ENCODE data around the gene HOXA9.

The HOXA9 gene

DNA sequence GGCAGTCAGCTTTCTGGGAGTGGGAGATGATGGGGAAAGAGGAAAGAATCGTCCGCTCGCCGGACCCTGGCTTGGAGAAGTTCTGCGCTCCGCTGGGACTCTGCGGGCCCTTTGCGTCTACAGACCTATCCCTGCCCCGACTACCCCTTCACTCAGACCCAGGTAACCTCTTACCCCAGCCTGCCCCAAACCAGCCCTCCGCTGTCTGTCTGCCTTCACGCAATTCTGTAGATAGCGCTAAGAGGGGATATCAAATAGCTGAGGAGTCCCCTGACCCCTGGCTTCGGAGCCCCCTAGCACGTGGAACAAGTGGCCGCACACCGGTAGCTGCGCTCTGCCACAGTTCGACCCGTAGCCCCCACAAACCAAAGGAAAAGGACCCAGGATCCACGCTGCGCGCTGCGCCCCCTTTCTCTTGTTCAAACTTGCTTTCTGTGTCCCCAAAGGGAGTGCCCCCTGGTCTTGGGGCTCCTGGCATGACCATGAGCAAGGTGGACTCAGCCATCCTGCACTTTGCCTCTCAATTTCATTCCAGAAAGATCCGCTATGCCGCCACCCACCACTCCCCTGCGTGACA lies 41.8 kb downstream of the HOXA9 start:
- Histone ChIP-seq H3K9me3 (ENCODE audit: low read length) (no peaks in the 10 kb centered on the region), H3K4me3 (ENCODE audit: low read length) (no peak overlapping the region), H3K27me3 (ENCODE audit: insufficient read depth, low read length) (peaks cover 97% of the 10 kb centered on the region), H2AFZ (ENCODE audit: low read depth, low read length) (no peak overlapping the region), H3K4me1 (ENCODE audit: insufficient read depth, low read length) (no peaks in the 10 kb centered on the region), H3K36me3 (ENCODE audit: insufficient read depth, low read length) (no peaks in the 10 kb centered on the region)

DNA sequence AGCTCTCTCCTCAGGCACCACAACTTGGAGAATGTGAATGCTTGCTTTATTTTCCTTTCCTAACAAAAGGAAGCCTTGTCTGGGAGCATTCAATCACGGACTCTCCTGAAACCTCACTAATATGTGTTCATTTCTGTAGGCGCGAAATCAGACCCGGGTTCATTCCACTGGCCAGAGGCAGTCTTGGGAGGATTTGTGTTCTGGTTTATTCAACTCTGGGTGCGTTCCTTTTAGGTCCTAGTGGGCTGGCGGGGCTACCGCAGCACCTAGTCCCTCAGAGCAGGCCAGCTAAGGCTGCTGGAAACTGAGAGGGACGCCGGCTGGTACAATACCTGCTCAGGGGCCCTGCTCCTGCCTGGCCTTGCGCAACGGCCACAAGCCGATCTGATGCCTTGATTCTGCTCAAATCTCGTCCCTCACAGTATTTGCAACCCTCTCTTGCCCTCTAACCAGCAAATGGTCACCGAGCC lies 42.3 kb downstream of the HOXA9 start:
- Histone ChIP-seq H3K27me3 (ENCODE audit: insufficient read depth, low read length) (peaks cover 97% of the 10 kb centered on the region), H3K4me1 (ENCODE audit: insufficient read depth, low read length) (no peaks in the 10 kb centered on the region), H2AFZ (ENCODE audit: low read depth, low read length) (no peak overlapping the region), H3K9me3 (ENCODE audit: low read length) (no peaks in the 10 kb centered on the region), H3K36me3 (ENCODE audit: insufficient read depth, low read length) (no peaks in the 10 kb centered on the region), H3K4me3 (ENCODE audit: low read length) (no peak overlapping the region)

DNA sequence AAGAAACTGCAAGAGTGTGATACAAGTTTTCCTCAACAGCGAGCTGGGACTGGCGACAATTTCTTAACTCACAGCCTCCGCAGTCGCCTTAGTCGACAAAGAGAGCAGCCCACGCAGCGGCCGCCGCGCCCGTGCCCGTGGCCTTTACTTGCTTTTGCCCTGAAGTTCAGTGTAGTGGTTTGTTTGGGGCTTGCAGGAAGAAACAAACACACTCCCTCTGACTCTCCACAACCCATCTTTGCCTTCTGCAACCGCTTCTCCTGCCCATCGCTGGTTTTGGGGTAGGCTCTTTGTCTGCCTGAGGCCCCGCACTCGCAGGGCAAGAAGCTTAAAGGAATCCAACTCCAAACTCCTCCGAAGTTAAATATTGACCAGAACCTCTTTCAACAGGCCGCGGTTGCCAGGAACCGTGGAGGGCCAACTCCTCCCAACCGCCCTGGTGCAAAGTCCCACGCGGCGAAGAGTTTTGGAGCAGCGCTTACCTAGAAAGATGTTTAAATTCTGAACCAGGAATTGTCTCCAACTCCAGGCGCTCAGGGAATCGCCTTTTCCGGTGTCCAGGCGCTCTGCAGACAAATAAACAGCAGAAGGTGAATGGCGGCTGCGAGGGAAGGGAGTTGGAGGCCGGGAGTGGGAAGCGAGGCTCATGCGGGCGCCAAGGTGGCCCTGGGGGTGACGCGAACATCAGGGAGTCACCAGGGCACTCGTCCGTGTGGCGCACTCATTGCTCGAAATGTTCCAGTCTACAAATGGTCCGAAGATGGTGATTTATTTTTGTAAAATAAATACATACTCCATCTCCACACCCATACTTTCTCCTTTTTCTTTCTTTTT lies 43.0 kb downstream of the HOXA9 start:
- Histone ChIP-seq H2AFZ (ENCODE audit: low read depth, low read length) (no peak overlapping the region), H3K4me1 (ENCODE audit: insufficient read depth, low read length) (no peaks in the 10 kb centered on the region), H3K4me3 (ENCODE audit: low read length) (no peak overlapping the region), H3K27me3 (ENCODE audit: insufficient read depth, low read length) (peaks cover 97% of the 10 kb centered on the region), H3K9me3 (ENCODE audit: low read length) (no peaks in the 10 kb centered on the region), H3K36me3 (ENCODE audit: insufficient read depth, low read length) (no peaks in the 10 kb centered on the region)

DNA sequence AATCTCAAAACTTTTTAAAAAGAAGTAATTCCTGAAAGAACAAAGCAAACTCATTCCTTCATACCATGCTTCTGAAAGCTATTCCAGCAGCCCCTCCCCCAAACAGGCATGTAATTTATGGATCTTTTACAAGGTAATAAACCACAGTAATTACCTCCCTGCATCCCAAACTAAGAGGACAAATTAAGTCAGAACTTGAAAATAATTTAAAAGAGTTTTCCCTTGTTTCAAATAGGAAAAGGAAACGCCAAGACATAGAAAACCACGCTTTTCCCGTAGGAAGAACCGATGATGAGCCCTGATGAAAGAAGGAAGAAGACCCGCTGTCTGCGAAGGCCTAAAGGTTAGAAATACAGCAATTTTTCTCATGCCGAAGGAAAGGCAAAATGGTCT lies 43.7 kb downstream of the HOXA9 start:
- H3K4me3 ChIP-seq (ENCODE audit: low read length), result no peak overlapping the region
- no peaks in the 10 kb centered on the region for H3K36me3 ChIP-seq (ENCODE audit: insufficient read depth, low read length)
- H3K9me3 ChIP-seq (ENCODE audit: low read length), result no peaks in the 10 kb centered on the region
- peaks cover 97% of the 10 kb centered on the region for H3K27me3 ChIP-seq (ENCODE audit: insufficient read depth, low read length)
- H3K4me1 ChIP-seq (ENCODE audit: insufficient read depth, low read length), result no peaks in the 10 kb centered on the region
- H2AFZ ChIP-seq (ENCODE audit: low read depth, low read length), result no peak overlapping the region

DNA sequence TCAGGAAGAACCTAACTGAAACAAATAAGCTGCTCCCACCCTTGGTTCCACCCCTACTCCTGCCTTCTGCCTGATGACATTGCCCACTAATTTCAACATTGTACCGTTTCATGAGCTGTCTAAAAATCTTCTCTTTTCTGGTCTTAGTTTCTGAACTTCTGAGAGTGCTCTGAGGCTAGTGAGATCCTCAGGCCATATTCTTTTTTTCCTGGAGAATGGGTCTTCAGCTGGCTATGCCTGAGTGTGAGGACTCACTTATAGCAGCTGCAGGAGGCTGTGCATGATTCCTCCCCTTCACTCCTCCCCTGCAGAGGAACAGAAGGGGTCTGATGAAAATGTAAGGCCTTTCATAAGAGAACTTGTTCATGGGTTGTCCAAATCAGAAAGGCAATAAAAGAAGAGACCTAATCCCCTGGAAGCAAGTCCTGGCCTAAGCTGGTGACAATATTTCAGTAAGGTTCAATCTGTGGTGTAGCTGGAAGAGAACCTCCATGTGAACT lies 45.9 kb downstream of the HOXA9 start:
- Histone ChIP-seq H3K27me3 (ENCODE audit: insufficient read depth, low read length) (peaks cover 96% of the 10 kb centered on the region), H3K4me1 (ENCODE audit: insufficient read depth, low read length) (no peaks in the 10 kb centered on the region), H3K4me3 (ENCODE audit: low read length) (no peak overlapping the region)

DNA sequence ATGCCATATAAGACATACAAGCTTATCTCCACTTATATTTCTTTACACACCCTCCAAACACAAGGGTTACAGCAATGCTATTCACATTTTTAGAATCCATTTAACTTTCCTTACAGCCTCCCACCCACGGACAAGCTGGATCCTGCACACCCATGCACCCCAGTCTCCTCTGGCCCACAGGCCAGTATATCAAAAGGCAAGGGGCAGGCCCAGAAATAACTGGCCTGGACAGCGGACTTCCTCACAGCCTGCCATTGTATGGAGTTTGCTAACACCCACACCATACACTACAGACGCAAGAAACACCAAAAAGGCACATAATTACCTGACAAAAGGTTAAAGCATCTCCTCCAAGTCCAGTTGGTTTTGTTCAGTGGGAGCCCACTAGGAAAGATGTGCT lies 46.8 kb downstream of the HOXA9 start:
- no peak overlapping the region for H2AFZ ChIP-seq (ENCODE audit: low read depth, low read length)
- H3K27me3 ChIP-seq (ENCODE audit: insufficient read depth, low read length), result peaks cover 92% of the 10 kb centered on the region
- no peaks in the 10 kb centered on the region for H3K36me3 ChIP-seq (ENCODE audit: insufficient read depth, low read length)
- H3K9me3 ChIP-seq (ENCODE audit: low read length), result no peaks in the 10 kb centered on the region
- H3K4me1 ChIP-seq (ENCODE audit: insufficient read depth, low read length), result no peaks in the 10 kb centered on the region
- H3K4me3 ChIP-seq (ENCODE audit: low read length), result no peak overlapping the region

More for the DNA sequence above, 45.9 kb downstream of the HOXA9 start:
- Histone ChIP-seq H3K9me3 (ENCODE audit: low read length) (no peaks in the 10 kb centered on the region), H2AFZ (ENCODE audit: low read depth, low read length) (no peak overlapping the region), H3K36me3 (ENCODE audit: insufficient read depth, low read length) (no peaks in the 10 kb centered on the region)

DNA sequence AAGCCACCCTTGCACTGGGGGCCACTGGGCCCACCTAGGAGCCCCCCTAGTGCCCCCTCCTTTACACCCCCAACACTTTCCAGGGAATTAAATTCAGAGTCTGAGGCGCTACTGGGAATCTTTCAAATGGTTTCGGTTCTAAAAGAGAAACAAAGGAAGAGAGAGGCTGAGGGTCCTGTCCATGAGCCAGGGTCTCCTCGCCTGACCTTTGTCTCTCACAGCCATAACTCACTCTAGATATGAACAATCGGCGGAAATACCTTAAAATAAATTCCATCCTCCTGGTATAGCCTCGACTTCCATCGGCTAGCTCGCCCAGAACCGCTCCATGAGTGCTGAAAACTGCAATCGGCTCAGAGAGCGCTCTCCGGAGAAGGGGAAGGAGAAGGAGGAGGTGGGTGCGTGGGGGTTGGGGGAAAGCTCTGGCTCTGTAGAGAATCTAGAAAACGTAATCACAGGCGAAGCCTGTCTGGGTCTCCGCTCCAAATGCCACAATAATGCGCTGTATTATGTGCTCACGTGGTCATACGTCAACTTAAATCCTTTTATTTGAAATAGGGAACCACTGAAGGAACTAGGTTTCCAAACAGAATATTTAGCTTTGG lies 47.3 kb downstream of the HOXA9 start:
- H3K4me1 ChIP-seq (ENCODE audit: insufficient read depth, low read length), result no peaks in the 10 kb centered on the region
- no peak overlapping the region for H2AFZ ChIP-seq (ENCODE audit: low read depth, low read length)
- H3K36me3 ChIP-seq (ENCODE audit: insufficient read depth, low read length), result no peaks in the 10 kb centered on the region
- H3K4me3 ChIP-seq (ENCODE audit: low read length), result no peak overlapping the region
- H3K27me3 ChIP-seq (ENCODE audit: insufficient read depth, low read length), result peaks cover 92% of the 10 kb centered on the region
- no peaks in the 10 kb centered on the region for H3K9me3 ChIP-seq (ENCODE audit: low read length)

DNA sequence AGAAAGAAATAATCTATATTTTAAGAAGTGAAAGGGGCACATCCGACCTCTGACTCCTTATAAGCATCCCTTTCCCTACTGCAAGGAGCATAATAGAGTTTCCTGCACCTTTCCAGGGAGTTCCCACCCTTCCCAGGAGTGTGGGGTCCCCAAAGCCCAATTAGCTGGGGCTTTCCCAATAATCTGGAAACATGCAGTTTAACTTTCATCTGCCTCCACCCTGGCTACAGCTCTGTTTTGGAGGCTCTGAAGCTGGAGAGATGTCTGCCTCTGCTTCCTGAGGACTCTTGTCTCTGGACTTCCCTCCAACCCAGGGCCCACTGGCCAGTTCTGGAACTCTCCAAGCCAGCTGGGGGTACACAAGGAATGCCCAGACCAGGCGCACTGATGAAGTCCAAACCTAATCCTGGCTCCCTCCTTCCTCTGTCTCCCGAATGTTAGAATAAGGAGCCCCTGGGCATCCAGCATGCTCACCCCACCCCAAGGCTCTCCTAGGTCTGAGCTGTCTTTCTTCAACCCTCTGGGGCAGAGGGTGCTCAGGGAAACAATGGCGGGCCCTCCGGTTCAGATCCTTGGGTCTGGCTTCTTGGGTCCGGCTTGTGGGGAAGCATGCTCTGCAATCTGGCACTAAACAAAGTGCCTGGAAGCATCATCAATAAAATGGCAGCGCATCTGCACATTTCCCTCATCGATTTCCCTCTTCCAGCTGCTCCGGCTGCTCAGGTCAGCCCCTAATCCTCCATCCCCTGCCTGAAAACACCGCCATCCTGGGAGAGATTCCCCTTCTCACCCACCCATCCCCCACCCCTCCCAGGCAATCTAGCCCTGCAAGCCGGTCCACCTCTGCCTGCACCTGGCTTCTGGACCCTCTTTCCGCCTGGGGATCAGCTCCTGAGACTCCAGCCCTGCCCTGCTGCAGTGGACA lies 48.1 kb downstream of the HOXA9 start:
- Histone ChIP-seq H3K9me3 (ENCODE audit: low read length) (no peaks in the 10 kb centered on the region), H3K27me3 (ENCODE audit: insufficient read depth, low read length) (peaks cover 92% of the 10 kb centered on the region), H2AFZ (ENCODE audit: low read depth, low read length) (no peak overlapping the region), H3K4me1 (ENCODE audit: insufficient read depth, low read length) (no peaks in the 10 kb centered on the region), H3K36me3 (ENCODE audit: insufficient read depth, low read length) (no peaks in the 10 kb centered on the region), H3K4me3 (ENCODE audit: low read length) (no peak overlapping the region)

DNA sequence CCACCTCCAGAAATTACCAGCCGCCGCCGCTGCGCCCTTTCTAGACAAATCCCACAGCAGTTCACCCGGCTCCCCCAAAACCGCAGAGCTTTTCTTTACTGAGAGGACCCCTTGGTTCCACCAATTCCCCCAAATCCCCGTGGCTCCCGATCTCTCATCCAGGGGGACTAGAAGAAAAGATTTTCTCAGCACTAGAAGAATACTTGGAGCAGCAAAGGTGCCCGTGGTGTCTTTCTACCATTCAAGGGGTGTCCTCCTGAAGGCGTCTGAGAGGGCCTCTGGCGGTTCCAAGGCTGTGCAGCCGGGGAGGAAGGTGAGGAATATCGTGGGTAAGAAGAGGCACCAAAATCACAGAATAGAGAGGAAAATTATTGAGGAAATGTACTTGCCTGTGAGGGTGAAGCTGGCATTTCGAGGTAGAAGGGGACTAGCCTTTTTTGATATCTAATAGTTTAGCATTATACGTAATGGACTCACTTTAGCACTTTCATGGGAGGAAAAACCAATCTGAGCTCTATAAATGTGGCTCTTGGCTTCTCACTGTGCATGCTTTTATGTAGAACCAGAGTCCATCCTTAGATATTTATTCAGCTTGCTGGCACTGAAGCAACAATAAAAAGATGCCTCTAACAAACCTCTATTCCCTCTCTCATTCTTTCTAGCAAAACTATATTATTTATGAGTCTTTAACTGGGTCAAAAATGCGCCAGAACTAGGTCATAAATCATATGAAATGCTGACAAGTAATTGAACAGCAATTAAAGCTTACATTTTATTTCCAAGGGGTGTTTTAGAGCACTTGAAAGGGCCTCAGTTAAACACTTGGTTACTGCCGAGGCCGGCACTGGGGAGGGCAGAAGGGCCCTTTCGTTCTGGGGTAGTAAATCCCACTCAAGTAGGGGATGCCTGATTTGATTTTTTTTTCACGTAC lies 49.0 kb downstream of the HOXA9 start:
- Histone ChIP-seq H3K4me1 (ENCODE audit: insufficient read depth, low read length) (no peaks in the 10 kb centered on the region), H3K27me3 (ENCODE audit: insufficient read depth, low read length) (peaks cover 92% of the 10 kb centered on the region), H3K36me3 (ENCODE audit: insufficient read depth, low read length) (no peaks in the 10 kb centered on the region), H2AFZ (ENCODE audit: low read depth, low read length) (no peak overlapping the region), H3K4me3 (ENCODE audit: low read length) (no peak overlapping the region), H3K9me3 (ENCODE audit: low read length) (no peaks in the 10 kb centered on the region)

DNA sequence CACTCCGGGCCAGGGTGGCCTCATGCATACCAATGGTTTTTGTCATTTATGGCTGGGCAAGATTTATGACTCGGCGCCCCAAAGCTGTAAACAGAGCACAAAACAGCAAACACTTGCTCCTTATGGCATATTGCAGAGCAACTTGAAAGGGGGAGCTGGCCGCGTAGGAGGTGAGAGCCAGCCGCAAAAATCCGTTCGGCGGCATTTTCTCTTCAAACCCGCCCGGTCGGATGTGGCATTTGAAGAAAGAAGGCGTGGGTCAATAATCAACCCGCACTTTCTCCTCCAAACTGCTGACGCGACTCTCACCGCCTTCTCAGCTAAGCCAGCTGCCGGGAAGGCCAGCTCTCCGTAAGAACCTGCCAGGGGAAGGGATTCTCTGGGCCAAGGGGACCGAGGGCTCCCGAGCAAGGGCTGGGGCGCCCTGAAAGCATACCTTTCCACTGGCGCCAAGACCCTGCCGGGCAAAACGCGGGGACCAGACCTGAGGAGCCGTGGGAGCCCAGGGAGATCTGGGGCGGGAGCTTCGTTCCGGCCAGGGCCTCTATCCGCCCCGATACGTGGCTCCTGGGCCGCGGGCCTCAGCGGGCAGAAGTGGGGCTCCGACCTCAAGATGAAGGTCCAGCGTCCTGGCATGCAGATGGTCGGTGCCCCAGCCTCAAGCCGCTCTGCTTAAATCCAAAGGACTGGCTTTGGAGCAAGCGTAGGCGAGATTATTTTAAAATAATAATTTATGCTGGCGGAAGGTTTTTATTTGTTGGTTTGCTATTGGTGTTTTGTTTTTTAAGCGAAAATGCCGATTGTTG lies 49.9 kb downstream of the HOXA9 start:
- H2AFZ ChIP-seq (ENCODE audit: low read depth, low read length), result no peak overlapping the region
- no peaks in the 10 kb centered on the region for H3K36me3 ChIP-seq (ENCODE audit: insufficient read depth, low read length)
- no peak overlapping the region for H3K4me3 ChIP-seq (ENCODE audit: low read length)
- peaks cover 92% of the 10 kb centered on the region for H3K27me3 ChIP-seq (ENCODE audit: insufficient read depth, low read length)
- no peaks in the 10 kb centered on the region for H3K4me1 ChIP-seq (ENCODE audit: insufficient read depth, low read length)
- peaks cover 2% of the 10 kb centered on the region for H3K9me3 ChIP-seq (ENCODE audit: low read length)

DNA sequence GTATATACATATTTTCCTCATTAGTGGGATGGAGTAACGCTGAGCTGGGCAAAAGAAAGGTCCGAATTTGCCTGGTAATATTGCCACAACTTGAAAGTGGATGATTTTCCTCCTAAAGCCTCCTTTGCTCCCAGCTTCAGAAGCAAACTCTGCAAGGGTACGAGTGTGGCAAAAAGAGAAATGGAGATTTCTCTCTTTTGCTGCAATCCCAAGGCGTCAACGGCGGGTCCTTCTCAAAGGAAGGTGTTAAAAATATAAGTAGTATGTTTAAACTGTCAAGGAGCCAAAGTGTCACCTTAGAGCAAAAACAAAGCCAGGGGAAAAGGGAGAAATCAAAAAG lies 50.5 kb downstream of the HOXA9 start:
- Histone ChIP-seq H3K4me1 (ENCODE audit: insufficient read depth, low read length) (no peaks in the 10 kb centered on the region), H3K36me3 (ENCODE audit: insufficient read depth, low read length) (no peaks in the 10 kb centered on the region), H3K4me3 (ENCODE audit: low read length) (no peak overlapping the region), H3K27me3 (ENCODE audit: insufficient read depth, low read length) (peaks cover 93% of the 10 kb centered on the region), H2AFZ (ENCODE audit: low read depth, low read length) (no peak overlapping the region), H3K9me3 (ENCODE audit: low read length) (peaks cover 2% of the 10 kb centered on the region)

All from neuron (in vitro differentiated cells).